GM19239 (cell line): Measurements from ENCODE around the gene HMCN1.
"Not testable (repeated sequence)": the region's sequence is repeated elsewhere in the genome, so short reads cannot be mapped to it uniquely, and the experiment has no call there.

Experiments used
- DNase-seq: peaks from one replicate; pipeline ENCODE4 v3.0.0; 2011; ENCODE audit warnings: low spot score; ENCODE audit not compliant: insufficient read length
- FAIRE-seq: peaks from 2 replicates; lab custom pipeline; 2011; peaks lifted over from hg19 to GRCh38; lab: Jason Lieb, UNC

Gene HMCN1

GRCh38 chr1:186210258-186210657, 476.1 kb downstream of the HMCN1 start:
- DNase-seq (no peak), FAIRE-seq (no peak)

- FAIRE-seq, DNase-seq: not testable (repeated sequence)
Observed at GRCh38 chr1:186211583-186211982, 477.4 kb downstream of the HMCN1 start.

- FAIRE-seq = peak; percentile 89
- peak; percentile 21 for DNase-seq
Observed at GRCh38 chr1:186212568-186213224, 478.5 kb downstream of the HMCN1 start.

GRCh38 chr1:186213225-186213607, 479.0 kb downstream of the HMCN1 start:
- FAIRE-seq = no peak
- DNase-seq = no peak

GRCh38 chr1:186214791-186215190, 480.6 kb downstream of the HMCN1 start:
- no peak for DNase-seq
- no peak for FAIRE-seq

- FAIRE-seq (no peak), DNase-seq (no peak)
Observed at GRCh38 chr1:186215636-186216035, 481.4 kb downstream of the HMCN1 start.

- FAIRE-seq (no peak), DNase-seq (no peak)
Observed at GRCh38 chr1:186218654-186219352, 484.6 kb downstream of the HMCN1 start.

- no peak for FAIRE-seq
- no peak for DNase-seq
Observed at GRCh38 chr1:186220067-186220466, 485.9 kb downstream of the HMCN1 start.

GRCh38 chr1:186220911-186221310, 486.7 kb downstream of the HMCN1 start:
- DNase-seq (no peak), FAIRE-seq (no peak)

GRCh38 chr1:186225096-186225495, 490.9 kb downstream of the HMCN1 start:
- DNase-seq (no peak), FAIRE-seq (no peak)

- FAIRE-seq (no peak), DNase-seq (no peak)
Observed at GRCh38 chr1:186228749-186229148, 494.6 kb downstream of the HMCN1 start.

- DNase-seq = no peak
- no peak for FAIRE-seq
Observed at GRCh38 chr1:186231861-186232436, 497.8 kb downstream of the HMCN1 start.

- DNase-seq (no peak), FAIRE-seq (no peak)
Observed at GRCh38 chr1:186234976-186235686, 500.9 kb downstream of the HMCN1 start.

GRCh38 chr1:186235696-186236095, 501.5 kb downstream of the HMCN1 start:
- DNase-seq (no peak), FAIRE-seq (no peak)

GRCh38 chr1:186236921-186237320, 502.7 kb downstream of the HMCN1 start:
- DNase-seq = no peak
- FAIRE-seq = no peak

GRCh38 chr1:186239171-186239570, 505.0 kb downstream of the HMCN1 start:
- FAIRE-seq (no peak), DNase-seq (no peak)

- DNase-seq (no peak), FAIRE-seq (no peak)
Observed at GRCh38 chr1:186240436-186240835, 506.2 kb downstream of the HMCN1 start.
